HepG2 (cell line): ENCODE data around the gene TIMM44. TPM values are rescaled to one million over a fixed set of nuclear protein-coding genes. Genes with fewer than 3 reads are reported as not detected.

ENCODE experiments used
- CBX1 ChIP-seq: IDR thresholded peaks from one replicate; pipeline ENCODE4 v1.6.1; 2016; ENCODE audit warnings: antibody characterized with exemption, low read depth
- CHD2 ChIP-seq: IDR thresholded peaks from 2 replicates; pipeline ENCODE4 v1.6.1; 2011; ENCODE audit warnings: low read depth, low read length, improper control_type of control experiment
- FOXC1 ChIP-seq: sonication (generic); formaldehyde crosslinking; IDR thresholded peaks from 2 replicates; pipeline ENCODE4 v1.8.0; 2022; ENCODE audit warnings: mild to moderate bottlenecking, missing genetic modification reagents, borderline replicate concordance
- HNF1A ChIP-seq, 2 experiments: sonication (generic) in 1 of 2; formaldehyde crosslinking in 1 of 2; IDR thresholded peaks; 2 replicates each; pipeline versions ENCODE4 v1.4.0 to v1.6.1; 2016 to 2020; ENCODE audit warnings: borderline replicate concordance in 1 of 2, low read depth in 1 of 2, mild to moderate bottlenecking in 1 of 2, missing genetic modification reagents in 1 of 2
- MLLT10 ChIP-seq: sonication (generic); formaldehyde crosslinking; IDR thresholded peaks from 2 replicates; pipeline ENCODE4 v1.4.0; 2020; ENCODE audit warnings: missing genetic modification reagents
- NRL ChIP-seq: sonication (generic); formaldehyde crosslinking; IDR thresholded peaks from 2 replicates; pipeline ENCODE4 v1.5.0; 2020; ENCODE audit warnings: missing genetic modification reagents, mild to moderate bottlenecking, moderate library complexity, borderline replicate concordance
- REL ChIP-seq: sonication (generic); formaldehyde crosslinking; conservative IDR thresholded peaks from 2 replicates; pipeline ENCODE4 v1.8.0; 2022; ENCODE audit warnings: mild to moderate bottlenecking, missing genetic modification reagents, moderate library complexity
- RNF2 ChIP-seq: fragments of 450-650 bp; conservative IDR thresholded peaks from 2 replicates; pipeline ENCODE4 v1.6.1; 2016; ENCODE audit warnings: low read depth
- THAP8 ChIP-seq: sonication (generic); formaldehyde crosslinking; IDR thresholded peaks from 2 replicates; pipeline ENCODE4 v1.5.1; 2020; ENCODE audit warnings: missing genetic modification reagents, mild to moderate bottlenecking, borderline replicate concordance
- ZBTB26 ChIP-seq: IDR thresholded peaks from 2 replicates; pipeline ENCODE4 v1.6.1; 2016; ENCODE audit warnings: missing compliant biosample characterization, missing genetic modification reagents, borderline replicate concordance
- ZBTB4 ChIP-seq: sonication (generic); formaldehyde crosslinking; IDR thresholded peaks from 2 replicates; pipeline ENCODE4 v1.4.0; 2020; ENCODE audit warnings: missing genetic modification reagents, mild to moderate bottlenecking, borderline replicate concordance
- ZNF282 ChIP-seq: fragments of 450-650 bp; IDR thresholded peaks from 2 replicates; pipeline ENCODE4 v1.6.1; 2018; ENCODE audit not compliant: partially characterized antibody
- ZNF33A ChIP-seq: sonication (generic); formaldehyde crosslinking; IDR thresholded peaks from 2 replicates; pipeline ENCODE4 v1.5.1; 2020; ENCODE audit warnings: missing genetic modification reagents, mild to moderate bottlenecking, moderate library complexity, borderline replicate concordance
- ZNF382 ChIP-seq: sonication (generic); formaldehyde crosslinking; IDR thresholded peaks from 2 replicates; pipeline ENCODE4 v1.5.0; 2020; ENCODE audit warnings: missing genetic modification reagents, mild to moderate bottlenecking, borderline replicate concordance
- ZNF441 ChIP-seq: sonication (generic); formaldehyde crosslinking; IDR thresholded peaks from 2 replicates; pipeline ENCODE4 v1.7.0; 2021; ENCODE audit warnings: missing genetic modification reagents, borderline replicate concordance
- ZNF558 ChIP-seq: sonication (generic); formaldehyde crosslinking; IDR thresholded peaks from 2 replicates; pipeline ENCODE4 v1.9.0; 2022; ENCODE audit warnings: mild to moderate bottlenecking, missing genetic modification reagents, borderline replicate concordance
- ZNF564 ChIP-seq: sonication (generic); formaldehyde crosslinking; IDR thresholded peaks from 2 replicates; pipeline ENCODE4 v1.8.1; 2023; ENCODE audit warnings: mild to moderate bottlenecking, missing genetic modification reagents
- ZNF740 ChIP-seq: sonication (generic); formaldehyde crosslinking; IDR thresholded peaks from 2 replicates; pipeline ENCODE4 v1.4.0; 2020; ENCODE audit warnings: missing genetic modification reagents
- ZNF850 ChIP-seq: sonication (generic); formaldehyde crosslinking; conservative IDR thresholded peaks from 2 replicates; pipeline ENCODE4 v1.9.0; 2021; ENCODE audit warnings: mild to moderate bottlenecking, missing genetic modification reagents
- polyA plus RNA-seq, 8 experiments: library from polyadenylated mRNA; depleted of rRNA in 3 of 8; stranded (reverse) in 7 of 8; unstranded in 1 of 8; fragments of >200 nt; fragmentation: Illumina TruSeq in 4 of 8; extraction: Trizol in 4 of 8; gene quantifications; 2 replicates each; pipeline versions ENCODE4 v1.2.1 to v1.2.3, GENCODE V29; 2011 to 2016; ENCODE audit warnings: low read depth in 4 of 8, missing spikeins in 1 of 8, mixed read lengths in 1 of 8; ENCODE audit not compliant: insufficient read depth in 1 of 8
- total RNA-seq, 5 experiments: library from RNA; depleted of rRNA; stranded (reverse); fragments of >200 nt; fragmentation: Illumina TruSeq; extraction: Trizol; gene quantifications; 2 replicates each; pipeline ENCODE4 v1.2.3, GENCODE V29; 2016; ENCODE audit warnings: low read depth in 1 of 5

Gene TIMM44
- total and polyA plus RNA-seq, 2 of the 13 experiments (the other 11 are each of a cell fraction or from before 2014, with no cell fraction given) = 42.9 to 72.6 TPM

GRCh38 chr19:7925171-7925851 is 18.2 kb downstream of the TIMM44 start (continued):
- TF ChIP-seq ZBTB26 (CRISPR knock-in tag) (no peak), ZNF33A (CRISPR knock-in tag) (no peak), NRL (CRISPR knock-in tag) (no peak), RNF2 (peak; percentile 94), ZNF850 (CRISPR knock-in tag) (no peak), ZNF564 (CRISPR knock-in tag) (peak; percentile 74; the same call in 1 of the 2 replicates), ZNF282 (no peak), ZBTB4 (CRISPR knock-in tag) (no peak), ZNF740 (CRISPR knock-in tag) (peak; percentile 77; the same call in 1 of the 2 replicates), ZNF558 (CRISPR knock-in tag) (no peak; the same call in 1 of the 2 replicates), ZNF382 (CRISPR knock-in tag) (no peak), FOXC1 (peak; percentile 89), THAP8 (CRISPR knock-in tag) (no peak), ZNF441 (CRISPR knock-in tag) (peak; percentile 73; the same call in 1 of the 2 replicates), REL (CRISPR knock-in tag) (peak; percentile 67; the same call in 1 of the 2 replicates), HNF1A (IDR thresholded peaks at IDR 0.05; ENCODE audit: low read depth) (no peak), HNF1A (CRISPR knock-in tag; IDR thresholded peaks at IDR 0.05; ENCODE audit: borderline replicate concordance) (no peak; the same call in 1 of the 2 replicates), CBX1 (peak; percentile 71), CHD2 (no peak), MLLT10 (CRISPR knock-in tag) (no peak)
